Upper lobe of left lung (tissue), 6 donors: ENCODE results near the gene ZNF831. TPM values are rescaled to one million over a fixed set of nuclear protein-coding genes. Genes with fewer than 3 reads are reported as not detected.

Experiments
- ATAC-seq, 2 donors: fragments of 200-7000 bp; cut with Tn5 transposase; one replicate each; pipeline ENCODE4 v1.9.1; 2022; ENCODE audit warnings: mild to moderate bottlenecking in 2 of 2, moderate library complexity in 2 of 2; ENCODE audit not compliant: low FRiP score in 2 of 2
- DNase-seq, 2 donors: peaks; one replicate each; pipeline ENCODE4 v3.0.0-alpha.2; 2019 to 2020
- H3K27ac ChIP-seq, 4 donors: fragments of 200-600 bp; sonication (generic); one replicate each; pipeline ENCODE4 v1.5.1; 2016 to 2019
- H3K27me3 ChIP-seq, 4 donors: fragments of 200-600 bp; sonication (generic); one replicate each; pipeline ENCODE4 v1.5.1; 2017 to 2019
- H3K36me3 ChIP-seq, 4 donors: fragments of 200-600 bp; sonication (generic); one replicate each; pipeline ENCODE4 v1.5.1; 2016 to 2019
- H3K4me1 ChIP-seq, 4 donors: fragments of 200-600 bp; sonication (generic); one replicate each; pipeline ENCODE4 v1.5.1; 2018 to 2019
- H3K4me3 ChIP-seq, 4 donors: fragments of 200-600 bp; sonication (generic); one replicate each; pipeline ENCODE4 v1.5.1; 2017 to 2019; ENCODE audit warnings: mild to moderate bottlenecking in 2 of 4, moderate library complexity in 1 of 4
- H3K9me3 ChIP-seq, 4 donors: fragments of 200-600 bp; sonication (generic); one replicate each; pipeline ENCODE4 v1.5.1; 2018 to 2019
- EP300 ChIP-seq, 4 donors: sonication (generic); formaldehyde crosslinking; IDR thresholded peaks; one replicate each; pipeline ENCODE4 v1.5.1; 2017; ENCODE audit warnings: antibody characterized with exemption in 4 of 4, control low read depth in 2 of 4
- POLR2A ChIP-seq, 4 donors: fragments of 450-650 bp; IDR thresholded peaks; one replicate each; pipeline ENCODE4 v1.5.1; 2016 to 2017; ENCODE audit warnings: antibody characterized with exemption in 4 of 4, mild to moderate bottlenecking in 2 of 4
- POLR2AphosphoS5 ChIP-seq, 2 donors: sonication (generic); formaldehyde crosslinking; IDR thresholded peaks; one replicate each; pipeline ENCODE4 v1.5.1; 2017; ENCODE audit warnings: antibody characterized with exemption in 2 of 2
- WGBS, 2 donors: methylation state at CpG; one replicate each; pipeline ENCODE4 v1.1.5; 2017 to 2018; 5-methylcytosine and 5-hydroxymethylcytosine counted together
- total RNA-seq, 6 donors: library from RNA; depleted of rRNA in 4 of 6; stranded (reverse); fragments of >200 nt in 4 of 6; gene quantifications; one replicate each; pipeline versions ENCODE4 v1.1.0 to v1.2.1, GENCODE V29; 2016 to 2021
- TF ChIP-seq, protein P1 (sequence below), 6 experiments: fragments of 450-650 bp in 4 of 6; fragments of 200-600 bp in 2 of 6; sonication (generic) in 2 of 6; IDR thresholded peaks; one replicate each; pipeline ENCODE4 v1.5.1; 2016 to 2019; ENCODE audit warnings: antibody characterized with exemption in 6 of 6
- donor health status: DM: no; HTN: no; CAD: no; lungs with moderate emphysema.
- donor health status: DM: no; HTN: yes; CAD: no; lungs with severe emphysema.

Gene ZNF831
- total RNA-seq, 6 donors from 2014 or later = 0.98 to 6.2 (median 2.8) TPM

DNA sequence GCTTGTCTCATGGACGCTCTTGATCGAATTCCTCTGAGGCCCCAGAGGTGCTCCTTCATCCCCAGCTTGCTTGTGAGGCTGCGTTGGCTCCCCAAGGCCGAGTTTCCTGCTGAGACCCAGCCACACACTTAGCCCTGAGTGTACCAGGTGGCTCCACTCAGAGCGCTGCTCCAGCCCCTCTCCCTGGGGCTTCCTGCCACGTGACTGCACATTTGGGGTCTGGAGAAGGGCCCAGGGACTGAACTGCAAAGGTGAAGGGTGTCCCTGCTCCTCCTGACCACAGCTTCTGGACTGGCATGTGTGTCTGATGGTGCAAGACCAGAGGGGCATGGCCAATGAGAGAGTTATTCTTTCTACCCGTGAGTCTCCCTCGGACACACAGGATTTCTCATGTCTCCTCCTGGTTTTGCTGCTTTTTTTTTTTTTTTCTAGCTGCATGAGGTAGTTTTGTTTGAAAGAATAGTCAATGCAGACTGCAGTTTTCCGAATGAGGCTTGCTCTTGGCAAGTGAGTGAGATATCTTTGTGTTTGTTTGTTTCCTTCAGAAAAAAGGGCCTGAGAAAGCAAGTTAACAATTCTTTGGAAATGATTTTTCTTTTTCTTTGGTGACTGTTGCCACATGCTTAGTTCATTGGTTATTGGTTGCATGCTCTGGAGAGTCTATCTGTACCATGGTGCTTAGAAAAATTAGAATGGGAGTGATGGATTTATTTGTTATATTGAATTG is 3.1 kb upstream of the ZNF831 start:
- peak overlapping the region in 3 of 4 donors; percentile 1 to 66 (median 47) for H3K27ac ChIP-seq

DNA sequence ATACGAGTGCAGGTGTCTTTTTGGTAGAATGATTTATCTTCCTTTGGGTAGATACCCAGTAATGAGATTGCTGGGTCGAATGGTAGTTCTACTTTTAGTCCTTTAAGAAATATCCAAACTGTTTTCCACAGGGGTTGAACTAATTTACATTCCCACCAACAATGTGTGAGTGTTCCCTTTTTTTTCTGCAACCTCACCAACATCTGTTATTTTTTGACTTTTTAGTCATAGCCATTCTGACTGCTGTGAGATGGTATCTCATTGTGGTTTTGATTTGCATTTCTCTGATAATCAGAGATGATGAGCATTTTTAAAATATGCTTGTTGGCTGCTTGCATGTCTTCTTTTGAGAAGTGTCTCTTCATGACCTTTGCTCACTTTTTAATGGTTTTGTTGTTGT is 1.9 kb upstream of the ZNF831 start:
- ATAC-seq (no peak), DNase-seq (no peak)
- TF ChIP-seq EP300 (IDR thresholded peaks at IDR 0.05) (no peak), POLR2A (IDR thresholded peaks at IDR 0.05) (no peak), POLR2AphosphoS5 (IDR thresholded peaks at IDR 0.05) (no peak)
- TF ChIP-seq, protein P1, sequence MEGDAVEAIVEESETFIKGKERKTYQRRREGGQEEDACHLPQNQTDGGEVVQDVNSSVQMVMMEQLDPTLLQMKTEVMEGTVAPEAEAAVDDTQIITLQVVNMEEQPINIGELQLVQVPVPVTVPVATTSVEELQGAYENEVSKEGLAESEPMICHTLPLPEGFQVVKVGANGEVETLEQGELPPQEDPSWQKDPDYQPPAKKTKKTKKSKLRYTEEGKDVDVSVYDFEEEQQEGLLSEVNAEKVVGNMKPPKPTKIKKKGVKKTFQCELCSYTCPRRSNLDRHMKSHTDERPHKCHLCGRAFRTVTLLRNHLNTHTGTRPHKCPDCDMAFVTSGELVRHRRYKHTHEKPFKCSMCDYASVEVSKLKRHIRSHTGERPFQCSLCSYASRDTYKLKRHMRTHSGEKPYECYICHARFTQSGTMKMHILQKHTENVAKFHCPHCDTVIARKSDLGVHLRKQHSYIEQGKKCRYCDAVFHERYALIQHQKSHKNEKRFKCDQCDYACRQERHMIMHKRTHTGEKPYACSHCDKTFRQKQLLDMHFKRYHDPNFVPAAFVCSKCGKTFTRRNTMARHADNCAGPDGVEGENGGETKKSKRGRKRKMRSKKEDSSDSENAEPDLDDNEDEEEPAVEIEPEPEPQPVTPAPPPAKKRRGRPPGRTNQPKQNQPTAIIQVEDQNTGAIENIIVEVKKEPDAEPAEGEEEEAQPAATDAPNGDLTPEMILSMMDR (IDR thresholded peaks at IDR 0.05) = no peak
- Histone ChIP-seq H3K4me3 (no peak overlapping the region), H3K9me3 (no peaks in the 10 kb centered on the region), H3K36me3 (no peaks in the 10 kb centered on the region), H3K4me1 (peaks cover 0 to 7% (median 0%) of the 10 kb centered on the region in 4 donors), H3K27ac (no peak overlapping the region), H3K27me3 (no peaks in the 10 kb centered on the region)
- WGBS, 2 donors = 77 to 82% methylated on average over 2 of the region's 2 CpGs

More for the DNA sequence above, 3.1 kb upstream of the ZNF831 start:
- no peak for TF ChIP-seq POLR2A (IDR thresholded peaks at IDR 0.05)
- TF ChIP-seq EP300 (IDR thresholded peaks at IDR 0.05) = no peak
- no peak for TF ChIP-seq POLR2AphosphoS5 (IDR thresholded peaks at IDR 0.05)
- TF ChIP-seq, protein P1 (IDR thresholded peaks at IDR 0.05) = no peak
- no peaks in the 10 kb centered on the region for H3K9me3 ChIP-seq
- no peaks in the 10 kb centered on the region for H3K36me3 ChIP-seq
- peak overlapping the region in 1 of 4 donors; percentile 10 for H3K4me3 ChIP-seq
- ATAC-seq = no peak
- H3K27me3 ChIP-seq = no peaks in the 10 kb centered on the region
- DNase-seq = no peak
- WGBS, 2 donors = 62% methylated on average over 8 to 9 of the region's 9 CpGs
- peaks cover 0 to 7% (median 0%) of the 10 kb centered on the region in 4 donors for H3K4me1 ChIP-seq

DNA sequence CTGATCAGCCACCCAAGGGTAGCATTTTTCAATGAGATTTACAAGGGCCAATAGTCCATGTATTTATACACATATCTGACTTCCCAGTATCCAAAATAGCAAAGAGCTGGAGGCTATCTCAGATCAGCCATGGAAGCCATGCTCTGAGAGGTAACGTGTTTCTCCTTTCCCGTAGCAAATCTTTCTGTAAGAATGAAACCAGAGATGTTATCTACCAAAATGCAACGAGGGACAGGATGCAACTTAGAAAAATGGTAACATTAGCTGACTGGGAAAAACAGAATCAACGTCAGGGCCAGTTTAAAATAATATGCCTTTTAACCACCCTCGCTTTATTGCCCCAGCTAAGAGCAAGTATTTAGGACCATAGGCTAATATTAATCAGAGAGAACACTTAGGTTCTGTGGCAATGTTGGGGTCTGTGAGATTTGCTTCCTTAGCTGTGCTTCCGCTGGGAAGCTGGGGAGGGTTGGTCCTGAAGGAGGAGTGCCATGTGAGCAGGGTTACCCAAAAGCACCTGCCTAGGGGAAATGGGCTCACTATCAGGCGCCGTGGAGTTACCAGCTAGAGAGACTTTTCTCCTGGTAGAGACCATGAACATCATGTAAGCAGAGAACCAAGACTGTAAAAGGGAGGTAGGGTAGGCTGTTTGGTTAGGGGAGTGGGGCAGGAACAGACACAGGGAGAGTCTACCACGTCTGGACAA is 1.2 kb downstream of the ZNF831 start:
- Histone ChIP-seq H3K36me3 (no peaks in the 10 kb centered on the region), H3K27me3 (no peaks in the 10 kb centered on the region), H3K4me3 (peak overlapping the region in 1 of 4 donors; percentile 3), H3K9me3 (no peaks in the 10 kb centered on the region), H3K4me1 (no peaks in the 10 kb centered on the region), H3K27ac (peak overlapping the region in 3 of 4 donors; percentile 24 to 75 (median 73))
- WGBS, 2 donors = 61 to 65% methylated on average over 9 of the region's 9 CpGs
- DNase-seq (no peak), ATAC-seq (no peak)
- peak in 1 of 4 donors; percentile 22 for TF ChIP-seq POLR2A (IDR thresholded peaks at IDR 0.05)
- no peak for TF ChIP-seq POLR2AphosphoS5 (IDR thresholded peaks at IDR 0.05)

DNA sequence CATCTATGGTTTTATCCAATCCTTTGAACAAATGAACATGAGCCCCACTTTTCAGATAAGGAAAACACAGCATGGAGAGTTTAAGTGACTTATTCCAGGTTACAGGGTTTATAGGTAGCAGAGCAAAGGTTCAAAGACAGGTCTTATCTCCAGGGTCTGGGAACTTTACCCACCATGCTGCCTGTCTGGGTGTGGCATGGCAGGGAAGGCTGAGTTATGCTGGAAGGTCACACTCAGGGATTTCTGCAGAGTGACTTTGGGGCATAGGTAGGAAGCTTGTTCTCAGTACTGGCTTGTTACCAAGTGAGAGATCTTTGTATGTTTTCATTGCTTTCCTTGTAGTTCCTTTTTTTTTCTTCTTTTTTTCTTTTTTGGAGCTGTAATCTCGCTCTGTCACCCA is 1.8 kb downstream of the ZNF831 start:
- no peak for ATAC-seq
- Histone ChIP-seq H3K27me3 (no peaks in the 10 kb centered on the region), H3K9me3 (no peaks in the 10 kb centered on the region), H3K4me3 (peak overlapping the region in 1 of 4 donors; percentile 3), H3K36me3 (no peaks in the 10 kb centered on the region), H3K4me1 (no peaks in the 10 kb centered on the region), H3K27ac (peak overlapping the region; percentile 18 to 75 (median 62))
- WGBS, 2 donors = 89 to 93% methylated on average over 1 of the region's 1 CpG
- TF ChIP-seq EP300 (IDR thresholded peaks at IDR 0.05) (no peak), POLR2A (IDR thresholded peaks at IDR 0.05) (no peak), POLR2AphosphoS5 (IDR thresholded peaks at IDR 0.05) (no peak)
- TF ChIP-seq, protein P1 (IDR thresholded peaks at IDR 0.05) = no peak
- DNase-seq = no peak

DNA sequence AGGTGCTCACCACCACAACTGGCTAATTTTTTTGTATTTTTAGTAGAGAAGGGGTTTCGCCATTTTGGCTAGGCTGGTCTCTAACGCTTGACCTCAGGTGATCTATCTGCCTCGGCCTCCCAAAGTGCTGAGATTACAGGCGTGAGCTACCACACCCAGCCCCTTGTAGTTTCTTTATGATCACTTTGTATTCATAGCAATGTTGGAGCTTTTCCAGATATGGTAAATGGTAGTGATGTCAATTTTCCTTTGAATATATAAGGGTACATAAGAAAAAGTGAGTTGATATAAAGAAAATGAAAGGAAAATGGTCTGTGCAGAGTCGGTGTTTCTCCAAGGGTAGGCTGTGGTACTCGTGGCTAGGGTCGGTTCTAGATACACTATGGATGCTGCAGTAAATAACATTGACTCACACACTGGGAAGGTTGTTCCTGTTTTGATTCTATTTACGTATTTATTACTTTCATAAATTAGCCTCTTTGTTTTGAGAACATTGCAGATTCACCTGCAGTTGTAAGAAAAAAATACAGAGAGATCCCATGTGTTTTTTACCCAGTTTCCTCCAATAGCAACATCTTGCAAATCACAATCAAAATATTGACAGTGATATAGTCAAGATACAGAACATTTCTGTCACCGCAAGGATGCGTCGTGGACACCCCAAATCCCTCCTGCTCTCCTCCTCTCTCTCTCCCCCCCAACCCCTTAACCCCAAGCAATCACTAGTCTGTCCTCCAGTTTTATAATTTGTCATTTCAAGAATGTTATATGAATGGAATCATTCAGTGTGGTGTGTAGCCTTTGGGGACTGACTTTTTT is 2.5 kb downstream of the ZNF831 start:
- ATAC-seq (no peak), DNase-seq (no peak)
- H3K9me3 ChIP-seq = no peaks in the 10 kb centered on the region
- H3K4me1 ChIP-seq = no peaks in the 10 kb centered on the region
- H3K27ac ChIP-seq = peak overlapping the region; percentile 18 to 75 (median 62)
- H3K4me3 ChIP-seq = no peak overlapping the region
- H3K27me3 ChIP-seq = no peaks in the 10 kb centered on the region
- WGBS, 2 donors = 78 to 81% methylated on average over 11 of the region's 11 CpGs
- TF ChIP-seq POLR2AphosphoS5 (IDR thresholded peaks at IDR 0.05) (no peak), POLR2A (IDR thresholded peaks at IDR 0.05) (peak in 1 of 4 donors; percentile 19)
- no peaks in the 10 kb centered on the region for H3K36me3 ChIP-seq
